ENCODE measurements around the gene FKRP. TPM values are rescaled to one million over a fixed set of nuclear protein-coding genes. Genes with fewer than 3 reads are reported as not detected.

Gene FKRP
- total and polyA plus RNA-seq, 2 of the 13 experiments (the other 11 are each of a cell fraction or from before 2014, with no cell fraction given) = 7.3 to 9.8 TPM

DNA sequence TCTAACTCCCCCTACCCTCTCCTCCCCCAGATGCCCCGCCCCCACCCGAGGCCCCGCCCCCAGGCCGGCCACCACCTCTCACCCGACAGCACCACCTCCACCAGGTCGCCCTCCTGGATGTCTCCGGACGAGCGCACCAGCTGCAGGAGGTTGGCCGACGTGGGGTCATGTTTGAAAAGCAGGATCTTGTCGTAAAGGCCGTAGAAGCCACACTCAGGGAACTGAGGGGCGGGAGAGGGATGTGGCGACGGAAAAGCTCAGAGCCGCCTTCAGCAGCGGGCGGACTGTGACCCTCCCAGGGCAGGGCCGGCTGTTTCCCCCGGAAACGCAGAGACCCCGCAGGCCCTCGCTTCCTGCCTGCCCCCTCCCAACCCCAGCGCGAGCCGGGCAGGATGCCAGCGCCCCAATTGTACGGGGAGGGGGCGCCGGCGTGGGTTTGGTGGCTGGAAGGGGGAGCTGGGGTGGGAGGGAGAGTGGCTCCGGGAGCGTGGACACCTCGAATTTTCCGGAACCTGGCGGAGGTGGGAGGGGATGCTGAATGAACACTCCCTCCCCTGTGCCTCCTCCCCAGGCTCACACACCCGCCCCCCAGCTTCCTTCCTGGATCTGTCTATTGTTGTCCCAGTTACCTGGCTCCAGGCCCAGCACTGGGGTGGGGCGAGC lies 31.9 kb upstream of the FKRP start (continued):
- peak; percentile 60; the same call in 1 of the 2 replicates for TF ChIP-seq KMT2B (CRISPR knock-in tag; IDR thresholded peaks at IDR 0.05)
- no peak for TF ChIP-seq RBM22 (optimal IDR thresholded peaks at IDR 0.05; ENCODE audit: low read length)
- no peak for TF ChIP-seq JUND (CRISPR knock-in tag; IDR thresholded peaks at IDR 0.05)
- TF ChIP-seq NCOA2 (CRISPR knock-in tag; IDR thresholded peaks at IDR 0.05) = no peak
- TF ChIP-seq, protein P1, sequence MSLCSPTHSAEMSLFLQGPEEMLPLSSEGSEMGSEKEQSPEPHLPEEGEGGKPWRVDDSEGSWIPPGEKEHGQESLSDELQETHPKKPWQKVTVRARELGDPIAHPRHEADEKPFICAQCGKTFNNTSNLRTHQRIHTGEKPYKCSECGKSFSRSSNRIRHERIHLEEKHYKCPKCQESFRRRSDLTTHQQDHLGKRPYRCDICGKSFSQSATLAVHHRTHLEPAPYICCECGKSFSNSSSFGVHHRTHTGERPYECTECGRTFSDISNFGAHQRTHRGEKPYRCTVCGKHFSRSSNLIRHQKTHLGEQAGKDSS (CRISPR knock-in tag; IDR thresholded peaks at IDR 0.05; ENCODE audit: borderline replicate concordance, low read depth) = no peak
- TF ChIP-seq SALL1 (CRISPR knock-in tag; IDR thresholded peaks at IDR 0.05) = peak; percentile 66; the same call in 1 of the 2 replicates
- no peak for TF ChIP-seq PLRG1 (conservative IDR thresholded peaks at IDR 0.05)
- TF ChIP-seq, protein P2, sequence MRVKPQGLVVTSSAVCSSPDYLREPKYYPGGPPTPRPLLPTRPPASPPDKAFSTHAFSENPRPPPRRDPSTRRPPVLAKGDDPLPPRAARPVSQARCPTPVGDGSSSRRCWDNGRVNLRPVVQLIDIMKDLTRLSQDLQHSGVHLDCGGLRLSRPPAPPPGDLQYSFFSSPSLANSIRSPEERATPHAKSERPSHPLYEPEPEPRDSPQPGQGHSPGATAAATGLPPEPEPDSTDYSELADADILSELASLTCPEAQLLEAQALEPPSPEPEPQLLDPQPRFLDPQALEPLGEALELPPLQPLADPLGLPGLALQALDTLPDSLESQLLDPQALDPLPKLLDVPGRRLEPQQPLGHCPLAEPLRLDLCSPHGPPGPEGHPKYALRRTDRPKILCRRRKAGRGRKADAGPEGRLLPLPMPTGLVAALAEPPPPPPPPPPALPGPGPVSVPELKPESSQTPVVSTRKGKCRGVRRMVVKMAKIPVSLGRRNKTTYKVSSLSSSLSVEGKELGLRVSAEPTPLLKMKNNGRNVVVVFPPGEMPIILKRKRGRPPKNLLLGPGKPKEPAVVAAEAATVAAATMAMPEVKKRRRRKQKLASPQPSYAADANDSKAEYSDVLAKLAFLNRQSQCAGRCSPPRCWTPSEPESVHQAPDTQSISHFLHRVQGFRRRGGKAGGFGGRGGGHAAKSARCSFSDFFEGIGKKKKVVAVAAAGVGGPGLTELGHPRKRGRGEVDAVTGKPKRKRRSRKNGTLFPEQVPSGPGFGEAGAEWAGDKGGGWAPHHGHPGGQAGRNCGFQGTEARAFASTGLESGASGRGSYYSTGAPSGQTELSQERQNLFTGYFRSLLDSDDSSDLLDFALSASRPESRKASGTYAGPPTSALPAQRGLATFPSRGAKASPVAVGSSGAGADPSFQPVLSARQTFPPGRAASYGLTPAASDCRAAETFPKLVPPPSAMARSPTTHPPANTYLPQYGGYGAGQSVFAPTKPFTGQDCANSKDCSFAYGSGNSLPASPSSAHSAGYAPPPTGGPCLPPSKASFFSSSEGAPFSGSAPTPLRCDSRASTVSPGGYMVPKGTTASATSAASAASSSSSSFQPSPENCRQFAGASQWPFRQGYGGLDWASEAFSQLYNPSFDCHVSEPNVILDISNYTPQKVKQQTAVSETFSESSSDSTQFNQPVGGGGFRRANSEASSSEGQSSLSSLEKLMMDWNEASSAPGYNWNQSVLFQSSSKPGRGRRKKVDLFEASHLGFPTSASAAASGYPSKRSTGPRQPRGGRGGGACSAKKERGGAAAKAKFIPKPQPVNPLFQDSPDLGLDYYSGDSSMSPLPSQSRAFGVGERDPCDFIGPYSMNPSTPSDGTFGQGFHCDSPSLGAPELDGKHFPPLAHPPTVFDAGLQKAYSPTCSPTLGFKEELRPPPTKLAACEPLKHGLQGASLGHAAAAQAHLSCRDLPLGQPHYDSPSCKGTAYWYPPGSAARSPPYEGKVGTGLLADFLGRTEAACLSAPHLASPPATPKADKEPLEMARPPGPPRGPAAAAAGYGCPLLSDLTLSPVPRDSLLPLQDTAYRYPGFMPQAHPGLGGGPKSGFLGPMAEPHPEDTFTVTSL (CRISPR knock-in tag; IDR thresholded peaks at IDR 0.05; ENCODE audit: borderline replicate concordance) = no peak
- TF ChIP-seq SNAI1 (CRISPR knock-in tag; IDR thresholded peaks at IDR 0.05; ENCODE audit: borderline replicate concordance) = no peak
- TF ChIP-seq ZMYM4 (CRISPR knock-in tag; IDR thresholded peaks at IDR 0.05) = no peak; the same call in 1 of the 2 replicates
- no peak for TF ChIP-seq SIX4 (CRISPR knock-in tag; IDR thresholded peaks at IDR 0.05)
- no peak for TF ChIP-seq NFIB (CRISPR knock-in tag; IDR thresholded peaks at IDR 0.05; ENCODE audit: borderline replicate concordance)
- TF ChIP-seq HNRNPH1 (optimal IDR thresholded peaks at IDR 0.05; ENCODE audit: low read depth, low read length) = no peak
- peak; percentile 77 for TF ChIP-seq RBFOX2 (IDR thresholded peaks at IDR 0.05; ENCODE audit: low read depth, low read length)
- TF ChIP-seq ZMYM2 (CRISPR knock-in tag; IDR thresholded peaks at IDR 0.05) = no peak
- no peak for TF ChIP-seq CREM (IDR thresholded peaks at IDR 0.05)
- no peak for TF ChIP-seq CREM (CRISPR knock-in tag; IDR thresholded peaks at IDR 0.05)
- 0 out of 2 replicates have a peak, but pooled peaks have one; percentile 16 for TF ChIP-seq ZIK1 (CRISPR knock-in tag; IDR thresholded peaks at IDR 0.05; ENCODE audit: borderline replicate concordance, low read depth)
- no peak for TF ChIP-seq ZNF441 (CRISPR knock-in tag; IDR thresholded peaks at IDR 0.05; ENCODE audit: borderline replicate concordance)
- TF ChIP-seq SOX13 (IDR thresholded peaks at IDR 0.05) = no peak
- TF ChIP-seq SOX13 (CRISPR knock-in tag; conservative IDR thresholded peaks at IDR 0.05 in 1 of 2, IDR thresholded peaks at IDR 0.05 in 1 of 2) = peak in 1 of 2 experiments; percentile 40; a peak in 1 of 4 replicates
- peak; percentile 72 for TF ChIP-seq ELF1 (CRISPR knock-in tag; IDR thresholded peaks at IDR 0.05)
- TF ChIP-seq ZNF607 (CRISPR knock-in tag; IDR thresholded peaks at IDR 0.05; ENCODE audit: borderline replicate concordance) = peak; percentile 38; the same call in 1 of the 2 replicates
- TF ChIP-seq, protein P3, sequence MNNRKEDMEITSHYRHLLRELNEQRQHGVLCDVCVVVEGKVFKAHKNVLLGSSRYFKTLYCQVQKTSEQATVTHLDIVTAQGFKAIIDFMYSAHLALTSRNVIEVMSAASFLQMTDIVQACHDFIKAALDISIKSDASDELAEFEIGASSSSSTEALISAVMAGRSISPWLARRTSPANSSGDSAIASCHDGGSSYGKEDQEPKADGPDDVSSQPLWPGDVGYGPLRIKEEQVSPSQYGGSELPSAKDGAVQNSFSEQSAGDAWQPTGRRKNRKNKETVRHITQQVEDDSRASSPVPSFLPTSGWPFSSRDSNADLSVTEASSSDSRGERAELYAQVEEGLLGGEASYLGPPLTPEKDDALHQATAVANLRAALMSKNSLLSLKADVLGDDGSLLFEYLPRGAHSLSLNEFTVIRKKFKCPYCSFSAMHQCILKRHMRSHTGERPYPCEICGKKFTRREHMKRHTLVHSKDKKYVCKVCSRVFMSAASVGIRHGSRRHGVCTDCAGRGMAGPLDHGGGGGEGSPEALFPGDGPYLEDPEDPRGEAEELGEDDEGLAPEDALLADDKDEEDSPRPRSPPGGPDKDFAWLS (CRISPR knock-in tag; IDR thresholded peaks at IDR 0.05; ENCODE audit: borderline replicate concordance) = no peak
